ENCODE measurements around the gene TCL1B.
"Not testable (repeated sequence)": the region's sequence is repeated elsewhere in the genome, so short reads cannot be mapped to it uniquely, and the experiment has no call there.

The TCL1B gene

GRCh38 chr14:95685978-95686922 lies at the start of gene TCL1B:
TCL1B (plus strand) TSS chr14:95686426; CDS start chr14:95686468, 42 bp downstream.
- no peak for DNase-seq

- DNase-seq = no peak
Measured at GRCh38 chr14:95644981-95645380, 41.2 kb upstream of the TCL1B start.

GRCh38 chr14:95645389-95645996 lies 40.7 kb upstream of the TCL1B start:
- no peak for DNase-seq

GRCh38 chr14:95647926-95648325 lies 38.3 kb upstream of the TCL1B start:
- DNase-seq = no peak

- no peak for DNase-seq
Measured at GRCh38 chr14:95649230-95649629, 37.0 kb upstream of the TCL1B start.

- no peak for DNase-seq
Measured at GRCh38 chr14:95651028-95651427, 35.2 kb upstream of the TCL1B start.

- no peak for DNase-seq
Measured at GRCh38 chr14:95651821-95652583, 34.2 kb upstream of the TCL1B start.

- DNase-seq = no peak
Measured at GRCh38 chr14:95652690-95653089, 33.5 kb upstream of the TCL1B start.

GRCh38 chr14:95655461-95655860 lies 30.8 kb upstream of the TCL1B start:
- DNase-seq = no peak

GRCh38 chr14:95656634-95657033 lies 29.6 kb upstream of the TCL1B start:
- DNase-seq = no peak

GRCh38 chr14:95657454-95657853 lies 28.8 kb upstream of the TCL1B start:
- no peak for DNase-seq

- DNase-seq = no peak
Measured at GRCh38 chr14:95659293-95659989, 26.8 kb upstream of the TCL1B start.

GRCh38 chr14:95659990-95660385 lies 26.2 kb upstream of the TCL1B start:
- no peak for DNase-seq

GRCh38 chr14:95660651-95661515 lies 25.3 kb upstream of the TCL1B start:
- no peak for DNase-seq

- no peak for DNase-seq
Measured at GRCh38 chr14:95662376-95663186, 23.6 kb upstream of the TCL1B start.

- DNase-seq = no peak
Measured at GRCh38 chr14:95663226-95663797, 22.9 kb upstream of the TCL1B start.

GRCh38 chr14:95664066-95664465 lies 22.2 kb upstream of the TCL1B start:
- DNase-seq = peak; percentile 33

GRCh38 chr14:95664546-95664945 lies 21.7 kb upstream of the TCL1B start:
- DNase-seq = peak; percentile 23

- DNase-seq = not testable (repeated sequence)
Measured at GRCh38 chr14:95665530-95665929, 20.7 kb upstream of the TCL1B start.

- no peak for DNase-seq
Measured at GRCh38 chr14:95666450-95666849, 19.8 kb upstream of the TCL1B start.

Data from NCI-H1694 (cell line).